Vagina (tissue), 2 donors: ENCODE results near the gene CUL7. TPM values are rescaled to one million over a fixed set of nuclear protein-coding genes. Genes with fewer than 3 reads are reported as not detected.

Source experiments
- DNase-seq, 2 donors: peaks; one replicate each; pipeline ENCODE4 v3.0.0-alpha.2; 2017; ENCODE audit errors: extremely low spot score in 2 of 2
- H3K27ac ChIP-seq: fragments of 200-600 bp; sonication (generic); one replicate; pipeline ENCODE4 v1.5.1; 2019
- H3K27me3 ChIP-seq: fragments of 200-600 bp; sonication (generic); one replicate; pipeline ENCODE4 v1.5.1; 2019
- H3K36me3 ChIP-seq, 2 donors: fragments of 200-600 bp; sonication (generic); one replicate each; pipeline ENCODE4 v1.5.1; 2017 to 2019
- H3K4me1 ChIP-seq: fragments of 200-600 bp; sonication (generic); one replicate; pipeline ENCODE4 v1.5.1; 2019
- H3K4me3 ChIP-seq, 2 donors: fragments of 200-600 bp; sonication (generic); 1 replicate in 1 of 2; 2 replicates in 1 of 2; pipeline ENCODE4 v1.5.1; 2016 to 2019
- H3K9me3 ChIP-seq: fragments of 200-600 bp; sonication (generic); one replicate; pipeline ENCODE4 v1.5.1; 2019
- CTCF ChIP-seq, 3 experiments: fragments of 450-650 bp in 2 of 3; fragments of 200-600 bp in 1 of 3; sonication (generic) in 1 of 3; IDR thresholded peaks; one replicate each; pipeline ENCODE4 v1.5.1; 2017 to 2019; ENCODE audit warnings: antibody characterized with exemption in 3 of 3, mild to moderate bottlenecking in 2 of 3, moderate library complexity in 2 of 3
- POLR2A ChIP-seq, 2 donors: fragments of 450-650 bp; IDR thresholded peaks; one replicate each; pipeline ENCODE4 v1.6.1; 2017; ENCODE audit warnings: antibody characterized with exemption in 2 of 2, mild to moderate bottlenecking in 2 of 2, moderate library complexity in 2 of 2
- POLR2AphosphoS5 ChIP-seq, 2 donors: sonication (generic); formaldehyde crosslinking; IDR thresholded peaks; one replicate each; pipeline ENCODE4 v1.9.0; 2017; ENCODE audit warnings: antibody characterized with exemption in 2 of 2, mild to moderate bottlenecking in 2 of 2, low read depth in 1 of 2; ENCODE audit not compliant: insufficient read depth in 1 of 2
- intact Hi-C: fragments of 100-400 bp; cut with DNase I; formaldehyde crosslinking; loops from one replicate; pipeline ENCODE4 v1.15.1; 2023
- total RNA-seq: library from RNA; depleted of rRNA; stranded (reverse); fragments of >200 nt; gene quantifications from one replicate; pipeline ENCODE4 v1.2.3, GENCODE V29; 2016

CUL7 gene
- total RNA-seq, 1 donor from 2014 or later: 13.0 TPM

- H3K27me3 ChIP-seq: no peaks in the 10 kb centered on the region
- H3K27ac ChIP-seq: no peak overlapping the region
- no peak overlapping the region for H3K4me3 ChIP-seq
- H3K4me1 ChIP-seq: no peaks in the 10 kb centered on the region
- TF ChIP-seq POLR2A (IDR thresholded peaks at IDR 0.05): no peak
- no peak for TF ChIP-seq CTCF (IDR thresholded peaks at IDR 0.05)
- no peak for TF ChIP-seq POLR2AphosphoS5 (IDR thresholded peaks at IDR 0.05; ENCODE audit: insufficient read depth in 1 of 2, low read depth in 1 of 2)
- DNase-seq: no peak
- H3K9me3 ChIP-seq: no peaks in the 10 kb centered on the region
- H3K36me3 ChIP-seq: peaks cover 0 to 52% of the 10 kb centered on the region in 2 donors
- intact Hi-C loops: no loop called here
Measured at GRCh38 chr6:43034190-43034525, 19.5 kb downstream of the CUL7 start.

- H3K36me3 ChIP-seq: peaks cover 0 to 52% of the 10 kb centered on the region in 2 donors
- no peak overlapping the region for H3K4me3 ChIP-seq
- H3K27me3 ChIP-seq: no peaks in the 10 kb centered on the region
- no peaks in the 10 kb centered on the region for H3K9me3 ChIP-seq
- H3K27ac ChIP-seq: no peak overlapping the region
- TF ChIP-seq POLR2AphosphoS5 (IDR thresholded peaks at IDR 0.05; ENCODE audit: insufficient read depth in 1 of 2, low read depth in 1 of 2): no peak
- no peak for TF ChIP-seq POLR2A (IDR thresholded peaks at IDR 0.05)
- TF ChIP-seq CTCF (IDR thresholded peaks at IDR 0.05): no peak
- DNase-seq: no peak
- no peaks in the 10 kb centered on the region for H3K4me1 ChIP-seq
- intact Hi-C loops: no loop called here
Measured at GRCh38 chr6:43033496-43034189, 20.0 kb downstream of the CUL7 start.

- Histone ChIP-seq H3K4me1 (no peaks in the 10 kb centered on the region), H3K27ac (no peak overlapping the region), H3K9me3 (no peaks in the 10 kb centered on the region), H3K4me3 (no peak overlapping the region), H3K27me3 (no peaks in the 10 kb centered on the region), H3K36me3 (peaks cover 4 to 52% of the 10 kb centered on the region in 2 donors)
- no peak for DNase-seq
- TF ChIP-seq POLR2AphosphoS5 (IDR thresholded peaks at IDR 0.05; ENCODE audit: insufficient read depth in 1 of 2, low read depth in 1 of 2): no peak
- no peak for TF ChIP-seq CTCF (IDR thresholded peaks at IDR 0.05)
- TF ChIP-seq POLR2A (IDR thresholded peaks at IDR 0.05): no peak
- intact Hi-C loops: no loop called here
Measured at GRCh38 chr6:43032326-43032725, 21.3 kb downstream of the CUL7 start.

- intact Hi-C loops: no loop called here
- Histone ChIP-seq H3K4me1 (peaks cover 7% of the 10 kb centered on the region), H3K36me3 (peaks cover 10 to 70% of the 10 kb centered on the region in 2 donors)
Measured at GRCh38 chr6:43029120-43029519, 24.5 kb downstream of the CUL7 start.

More at GRCh38 chr6:43029120-43029519, 24.5 kb downstream of the CUL7 start:
- H3K9me3 ChIP-seq: no peaks in the 10 kb centered on the region
- H3K4me3 ChIP-seq: no peak overlapping the region
- H3K27me3 ChIP-seq: no peaks in the 10 kb centered on the region
- no peak overlapping the region for H3K27ac ChIP-seq
- no peak for TF ChIP-seq POLR2A (IDR thresholded peaks at IDR 0.05)
- no peak for TF ChIP-seq CTCF (IDR thresholded peaks at IDR 0.05)
- TF ChIP-seq POLR2AphosphoS5 (IDR thresholded peaks at IDR 0.05; ENCODE audit: insufficient read depth in 1 of 2, low read depth in 1 of 2): no peak
- DNase-seq: no peak
